Epithelial cell of alveolus of lung (primary cell): ENCODE measurements around the gene OR7D4. TPM values are rescaled to one million over a fixed set of nuclear protein-coding genes. Genes with fewer than 3 reads are reported as not detected.

Source experiments
- total RNA-seq: library from RNA; depleted of rRNA; stranded (reverse); fragments of >200 nt; gene quantifications from 2 replicates; pipeline ENCODE4 v1.2.1, GENCODE V29; 2015

Gene OR7D4
- under 0.01 TPM in 1 of 2 replicates, not detected in the other for total RNA-seq

GRCh38 chr19:9219489-9219888, at the start of gene OR7D4:
Gene OR7D4 (minus strand): TSS chr19:9219589. CDS start chr19:9214837, 4,752 bp downstream.

GRCh38 chr19:9250630-9251029, 31.2 kb upstream of the OR7D4 start, which contains the start of gene OR7E24:
Gene OR7E24 (plus strand): TSS chr19:9250930. CDS start chr19:9251044, 114 bp downstream.

GRCh38 chr19:9178901-9179300, 40.5 kb downstream of the OR7D4 start, which contains the start of gene OR7D2:
Gene OR7D2 (plus strand): TSS chr19:9178979. CDS start chr19:9185782, 6,803 bp downstream.

Other genes with a start within 250 kb of the OR7D4 start
- gene MUC16, start 209.2 kb downstream of the OR7D4 start, total RNA-seq = under 0.01 TPM in 1 of 2 replicates, not detected in the other
- gene OR1M1, start 132.5 kb downstream of the OR7D4 start, total RNA-seq = not detected in 2 replicates
- not detected in 2 replicates for gene OR7G2, start 112.1 kb downstream of the OR7D4 start, total RNA-seq
- not detected in 2 replicates for gene OR7G1, start 103.8 kb downstream of the OR7D4 start, total RNA-seq
- not detected in 2 replicates for gene OR7G3, start 92.6 kb downstream of the OR7D4 start, total RNA-seq
- 14.2 and 25.9 TPM in 2 replicates for gene ZNF317, start 79.2 kb downstream of the OR7D4 start, total RNA-seq
- gene OR7D2, start 40.6 kb downstream of the OR7D4 start, total RNA-seq = under 0.01 TPM in 1 of 2 replicates, not detected in the other
- not detected in 2 replicates for gene OR7E24, start 31.3 kb upstream of the OR7D4 start, total RNA-seq
- gene ZNF699, start 90.2 kb upstream of the OR7D4 start, total RNA-seq = 12.0 and 12.6 TPM in 2 replicates
- 8.4 and 26.2 TPM in 2 replicates for gene ZNF559, start 104.6 kb upstream of the OR7D4 start, total RNA-seq
- 0.26 and 2.6 TPM in 2 replicates for gene ZNF177, start 143.4 kb upstream of the OR7D4 start, total RNA-seq
- 4.9 and 19.9 TPM in 2 replicates for gene ZNF266, start 216.0 kb upstream of the OR7D4 start, total RNA-seq